Motor neuron (in vitro differentiated cells): Measurements from ENCODE around the gene LINGO3. TPM values are rescaled to one million over a fixed set of nuclear protein-coding genes. Genes with fewer than 3 reads are reported as not detected.

Experiments used
- ATAC-seq, 8 experiments: fragments of 200-7000 bp; cut with Tn5 transposase; replicated peaks in 6 of 8; 2 replicates each; pipeline ENCODE4 v1.8.0; 2021; ENCODE audit warnings: mild to moderate bottlenecking in 8 of 8, moderate library complexity in 8 of 8
- H3K27ac ChIP-seq, 2 donors: fragments of 250-450 bp; sonication (Bioruptor Pico); 2 replicates each; pipeline ENCODE4 v1.9.0; 2021; ENCODE audit warnings: antibody characterized with exemption in 2 of 2, mild to moderate bottlenecking in 2 of 2, moderate library complexity in 1 of 2
- H3K4me1 ChIP-seq, 2 donors: fragments of 250-450 bp; sonication (Bioruptor Pico); replicated peaks in 1 of 2; 2 replicates each; pipeline ENCODE4 v1.6.1; 2021; ENCODE audit warnings: antibody characterized with exemption in 2 of 2, mild to moderate bottlenecking in 2 of 2, moderate library complexity in 1 of 2
- H3K4me3 ChIP-seq, 5 donors: fragments of 250-450 bp; sonication (Bioruptor Pico); 2 replicates each; pipeline ENCODE4 v1.9.0; 2021; ENCODE audit warnings: antibody characterized with exemption in 5 of 5, mild to moderate bottlenecking in 5 of 5, moderate library complexity in 4 of 5
- WGBS, 10 experiments: fragments of 450-650 bp; shearing (Covaris generic); methylation state at CpG; one replicate each; pipeline ENCODE4 v1.0.0; 2022; 5-methylcytosine and 5-hydroxymethylcytosine counted together
- in situ Hi-C, 9 experiments: fragments of 400-800 bp; cut with MboI; loops; one replicate each; pipeline ENCODE4 v1.15.0; 2021; ENCODE audit warnings: low sequenced_read_pairs in 9 of 9, low pct_unique_long_range_greater_than_20kb in 2 of 9; ENCODE audit not compliant: unreplicated experiment in 9 of 9
- total RNA-seq, 8 experiments: library from RNA; unstranded; fragments of 300-600 nt; gene quantifications; 2 replicates each; pipeline versions ENCODE4 v1.2.3 to v1.2.4, GENCODE V29; 2022

LINGO3 gene
- total RNA-seq, 8 experiments from 2014 or later, result 0.27 to 1.4 (median 0.35) TPM; not detected in 3

DNA sequence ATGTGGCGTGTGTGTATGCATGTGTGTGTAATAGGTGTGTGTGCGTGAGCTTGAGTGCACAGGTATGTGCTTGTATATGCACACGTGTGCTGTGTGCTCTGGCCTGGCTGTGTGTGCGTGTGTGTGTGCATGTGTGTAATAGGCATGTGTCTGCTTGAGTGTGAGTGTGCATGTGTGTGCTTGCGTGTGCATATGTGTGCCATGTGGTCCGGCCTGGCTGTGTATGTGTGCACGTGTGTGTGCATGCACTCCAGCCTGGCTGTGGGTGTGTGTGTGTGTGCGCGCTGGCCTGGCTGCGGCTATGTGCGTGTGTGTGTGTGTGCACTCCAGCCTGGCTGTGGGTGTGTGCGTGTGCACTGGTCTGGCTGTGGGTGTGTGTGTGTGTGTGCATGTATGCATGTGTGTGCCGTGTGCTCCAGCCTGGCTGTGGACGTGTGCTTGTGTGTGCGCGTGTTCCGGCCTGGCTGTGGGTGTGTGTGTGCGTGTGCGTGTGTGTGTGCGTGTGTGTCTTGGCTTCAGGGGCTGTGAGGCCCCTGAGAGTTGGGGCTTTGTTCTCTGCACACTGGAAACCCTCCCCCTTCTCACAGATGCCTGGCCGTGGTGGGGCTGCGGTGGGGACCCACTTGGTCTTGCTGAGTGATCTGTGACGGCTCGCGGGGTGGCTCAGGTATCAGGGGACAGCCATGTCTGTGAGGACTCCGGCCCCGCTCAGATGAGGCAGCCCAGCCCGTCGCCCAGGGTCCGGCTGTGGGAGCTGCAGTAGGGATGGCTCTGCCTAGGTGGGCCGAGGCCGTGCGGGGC is 28.8 kb upstream of the LINGO3 start:
- in situ Hi-C loops, result no loop called here

DNA sequence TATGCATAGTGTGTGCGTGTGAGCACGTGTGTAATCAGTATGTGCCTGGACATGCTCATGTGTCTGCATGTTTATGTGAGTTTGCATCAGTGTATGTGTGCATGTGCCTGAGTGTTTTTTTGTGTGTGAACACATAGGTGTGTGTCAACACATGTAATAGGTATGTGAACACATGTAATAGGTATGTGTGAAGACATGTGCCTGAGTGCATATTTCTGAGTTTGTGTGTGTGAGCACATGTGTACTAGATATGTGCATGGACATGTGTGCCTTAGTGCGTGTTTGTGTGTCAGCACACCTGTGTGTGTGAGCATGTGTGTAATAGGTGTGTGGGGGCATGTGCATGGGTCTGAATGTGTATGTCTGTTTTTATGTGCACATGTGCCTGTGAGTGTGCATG is 27.9 kb upstream of the LINGO3 start:
- WGBS, 10 experiments, result 80 to 86% (median 86%) methylated on average over 1 of the region's 3 CpGs; no CpG with 5 or more reads in 7 of the 10 experiments
- Histone ChIP-seq H3K4me1 (peaks cover 31 to 36% of the 10 kb centered on the region in 2 donors), H3K4me3 (no peak overlapping the region), H3K27ac (no peak overlapping the region)
- in situ Hi-C loops, result no loop called here
- no peak for ATAC-seq

More for the DNA sequence above, 28.8 kb upstream of the LINGO3 start:
- 84 to 100% (median 89%) methylated on average over 2 to 14 of the region's 33 CpGs; no CpG with 5 or more reads in 4 of the 10 experiments for WGBS, 10 experiments
- peaks cover 27% of the 10 kb centered on the region in 2 donors for H3K4me1 ChIP-seq
- peak overlapping the region; percentile 71 to 91 for H3K27ac ChIP-seq
- H3K4me3 ChIP-seq, result no peak overlapping the region
- no peak for ATAC-seq

DNA sequence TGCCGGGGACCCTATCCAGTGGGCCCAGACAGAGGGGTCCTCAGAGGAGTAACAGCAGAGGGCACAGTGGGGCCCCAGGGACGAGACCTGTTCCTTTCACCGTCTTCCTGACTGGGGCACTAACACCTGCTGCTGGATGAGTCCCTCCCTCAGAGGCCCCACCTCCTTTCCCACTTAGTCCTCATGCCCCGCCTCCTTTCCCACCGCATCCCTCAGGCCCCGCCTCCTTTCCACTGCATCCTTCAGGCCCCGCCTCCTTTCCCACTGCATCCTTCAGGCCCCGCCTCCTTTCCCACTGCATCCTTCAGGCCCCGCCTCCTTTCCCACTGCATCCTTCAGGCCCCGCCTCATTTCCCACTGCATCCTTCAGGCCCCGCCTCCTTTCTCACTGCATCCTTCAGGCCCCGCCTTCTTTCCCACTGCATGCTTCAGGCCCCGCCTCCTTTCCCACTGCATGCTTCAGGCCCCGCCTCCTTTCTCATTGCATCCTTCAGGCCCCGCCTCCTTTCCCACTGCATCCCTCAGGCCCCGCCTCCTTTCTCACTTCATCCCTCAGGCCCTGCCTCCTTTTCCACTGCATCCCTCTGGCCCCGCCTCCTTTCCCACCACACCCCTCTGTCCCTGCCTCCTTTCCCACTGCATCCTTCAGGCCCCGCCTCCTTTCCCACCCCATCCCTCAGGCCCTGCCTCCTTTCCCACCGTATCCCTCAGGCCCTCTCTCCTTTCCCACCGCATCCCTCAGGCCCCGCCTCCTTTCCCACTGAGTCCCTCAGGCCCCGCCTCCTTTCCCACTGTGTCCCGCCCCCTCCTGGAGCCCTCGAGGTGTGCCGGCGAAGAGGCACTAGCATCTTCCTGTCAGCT is 27.3 kb upstream of the LINGO3 start:
- in situ Hi-C loops, result no loop called here
- Histone ChIP-seq H3K4me3 (no peak overlapping the region), H3K4me1 (peaks cover 38 to 43% of the 10 kb centered on the region in 2 donors), H3K27ac (no peak overlapping the region)
- WGBS, 10 experiments, result 100% methylated on average over 1 to 3 of the region's 26 CpGs; no CpG with 5 or more reads in 7 of the 10 experiments
- no peak for ATAC-seq

DNA sequence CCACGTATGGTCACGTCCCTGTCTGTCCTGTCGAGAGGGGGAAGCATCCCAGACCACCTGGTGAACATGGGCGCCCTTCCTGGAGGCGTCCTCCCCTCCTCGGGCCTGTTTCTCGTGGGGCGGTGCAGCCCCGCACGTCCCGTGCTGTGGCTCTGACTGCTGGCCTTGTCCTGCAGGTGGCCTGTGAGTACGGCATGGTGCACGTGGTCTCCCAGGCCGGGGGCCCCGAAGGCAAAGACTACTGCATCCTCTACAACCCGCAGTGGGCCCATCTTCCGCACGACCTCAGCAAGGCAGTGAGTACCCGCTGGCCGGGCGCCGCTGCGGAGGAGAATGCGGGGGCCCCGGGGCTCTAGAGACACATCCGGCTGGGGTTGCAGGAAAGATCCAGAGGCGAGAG is 26.5 kb upstream of the LINGO3 start:
- H3K4me3 ChIP-seq, result no peak overlapping the region
- no peak overlapping the region for H3K27ac ChIP-seq
- WGBS, 10 experiments, result 80 to 100% (median 95%) methylated on average over 1 to 5 of the region's 27 CpGs; no CpG with 5 or more reads in 5 of the 10 experiments
- ATAC-seq, result no peak
- in situ Hi-C loops, result no loop called here
- H3K4me1 ChIP-seq, result peaks cover 45 to 48% of the 10 kb centered on the region in 2 donors

DNA sequence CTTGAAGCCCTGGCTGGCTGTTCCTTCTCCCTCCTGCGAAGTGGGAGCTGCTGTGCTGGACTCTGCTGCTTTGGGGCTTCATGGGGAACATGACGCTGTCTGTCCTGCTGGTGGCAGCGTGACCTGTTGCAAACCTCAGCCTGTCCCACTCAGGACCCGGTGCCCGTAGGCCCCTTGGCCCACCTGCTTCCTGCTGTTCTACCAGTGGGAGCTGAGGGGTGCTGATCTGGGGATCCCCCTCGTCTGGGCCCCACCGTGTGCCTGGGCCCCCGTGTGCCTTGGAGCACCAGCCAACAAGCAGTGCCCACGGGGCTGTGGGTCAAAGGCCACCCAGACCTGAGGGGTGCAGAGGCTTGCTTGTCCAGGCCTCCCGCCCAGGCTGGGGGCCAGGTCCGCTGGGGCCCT is 25.9 kb upstream of the LINGO3 start:
- WGBS, 10 experiments, result 70 to 80% methylated on average over 1 to 2 of the region's 11 CpGs; no CpG with 5 or more reads in 8 of the 10 experiments
- ATAC-seq, result no peak
- in situ Hi-C loops, result no loop called here
- Histone ChIP-seq H3K4me1 (peaks cover 48% of the 10 kb centered on the region in 2 donors), H3K27ac (no peak overlapping the region), H3K4me3 (no peak overlapping the region)

DNA sequence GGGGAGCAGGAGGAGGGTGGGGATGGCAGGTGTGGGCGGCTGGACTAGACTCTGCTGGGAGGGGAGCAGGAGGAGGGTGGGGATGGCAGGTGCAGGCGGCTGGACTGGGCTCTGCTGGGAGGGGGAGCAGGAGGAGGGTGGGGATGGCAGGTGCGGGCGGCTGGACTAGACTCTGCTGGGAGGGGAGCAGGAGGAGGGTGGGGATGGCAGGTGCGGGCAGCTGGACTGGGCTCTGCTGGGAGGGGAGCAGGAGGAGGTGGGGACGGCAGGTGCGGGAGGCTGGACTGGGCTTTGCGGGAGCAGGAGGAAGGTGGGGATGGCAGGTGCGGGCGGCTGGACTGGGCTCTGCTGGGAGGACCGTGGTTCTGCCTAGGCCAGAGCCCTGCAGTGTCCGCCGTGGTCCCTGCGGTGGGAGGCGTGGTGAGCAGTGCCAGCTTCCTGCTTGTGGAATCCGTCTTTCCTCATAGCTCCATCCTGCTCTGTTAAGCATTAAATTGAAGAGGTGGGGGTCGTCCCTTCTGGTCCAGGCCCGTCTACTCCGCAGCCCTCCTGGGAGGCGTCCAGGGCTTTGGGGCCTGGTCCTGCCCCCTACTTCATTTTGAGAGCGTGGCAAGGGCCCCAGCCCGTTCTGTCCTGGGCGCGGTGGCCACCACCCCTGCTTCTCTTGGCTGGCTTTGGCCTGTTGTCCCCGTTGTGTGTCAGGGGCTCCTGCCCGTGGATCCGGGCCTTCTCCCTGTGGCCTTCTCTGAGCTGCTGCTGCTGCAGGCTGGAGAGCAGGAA is 25.3 kb upstream of the LINGO3 start:
- Histone ChIP-seq H3K4me1 (peaks cover 46 to 48% of the 10 kb centered on the region in 2 donors), H3K4me3 (no peak overlapping the region), H3K27ac (no peak overlapping the region)
- no peak for ATAC-seq
- in situ Hi-C loops, result no loop called here
- 80 to 100% (median 93%) methylated on average over 1 to 3 of the region's 27 CpGs; no CpG with 5 or more reads in 6 of the 10 experiments for WGBS, 10 experiments

DNA sequence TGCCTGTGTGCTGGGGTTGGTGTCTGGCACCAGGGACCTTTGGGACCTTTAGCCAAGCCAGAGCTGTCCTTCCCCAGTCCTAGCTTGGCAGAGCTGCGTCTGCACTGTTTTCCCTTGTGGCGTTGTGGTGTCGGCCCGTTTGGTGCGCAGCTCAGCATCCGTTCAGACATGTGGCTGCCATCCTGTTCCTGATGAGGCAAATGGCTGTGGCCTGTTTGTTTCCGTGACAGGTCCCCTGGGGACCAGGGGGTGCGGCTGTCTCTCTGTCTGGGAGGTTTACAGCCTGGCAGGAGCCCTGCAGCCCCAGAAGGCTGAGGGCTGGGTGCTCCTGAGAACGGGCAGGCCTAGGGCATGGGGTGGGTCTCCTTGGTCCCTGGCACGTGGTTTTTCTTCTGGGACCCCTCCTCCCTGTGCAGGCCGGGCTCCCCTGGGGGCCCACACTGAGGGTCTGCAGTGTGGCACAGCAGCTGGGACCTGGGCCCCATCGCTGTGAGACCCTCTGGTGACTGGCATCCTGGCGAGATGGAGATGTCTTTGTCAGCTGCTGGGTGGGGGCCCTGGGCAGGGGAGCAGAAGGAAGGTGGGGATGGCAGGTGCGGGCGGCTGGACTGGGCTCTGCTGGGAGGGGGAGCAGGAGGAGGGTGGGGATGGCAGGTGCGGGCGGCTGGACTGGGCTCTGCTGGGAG is 24.5 kb upstream of the LINGO3 start:
- Histone ChIP-seq H3K4me3 (no peak overlapping the region), H3K4me1 (peaks cover 39 to 44% of the 10 kb centered on the region in 2 donors), H3K27ac (peak overlapping the region in 1 of 2 donors; percentile 47)
- in situ Hi-C loops, result no loop called here
- ATAC-seq, result no peak
- WGBS, 10 experiments, result 39 to 85% (median 80%) methylated on average over 1 to 5 of the region's 17 CpGs; no CpG with 5 or more reads in 7 of the 10 experiments

DNA sequence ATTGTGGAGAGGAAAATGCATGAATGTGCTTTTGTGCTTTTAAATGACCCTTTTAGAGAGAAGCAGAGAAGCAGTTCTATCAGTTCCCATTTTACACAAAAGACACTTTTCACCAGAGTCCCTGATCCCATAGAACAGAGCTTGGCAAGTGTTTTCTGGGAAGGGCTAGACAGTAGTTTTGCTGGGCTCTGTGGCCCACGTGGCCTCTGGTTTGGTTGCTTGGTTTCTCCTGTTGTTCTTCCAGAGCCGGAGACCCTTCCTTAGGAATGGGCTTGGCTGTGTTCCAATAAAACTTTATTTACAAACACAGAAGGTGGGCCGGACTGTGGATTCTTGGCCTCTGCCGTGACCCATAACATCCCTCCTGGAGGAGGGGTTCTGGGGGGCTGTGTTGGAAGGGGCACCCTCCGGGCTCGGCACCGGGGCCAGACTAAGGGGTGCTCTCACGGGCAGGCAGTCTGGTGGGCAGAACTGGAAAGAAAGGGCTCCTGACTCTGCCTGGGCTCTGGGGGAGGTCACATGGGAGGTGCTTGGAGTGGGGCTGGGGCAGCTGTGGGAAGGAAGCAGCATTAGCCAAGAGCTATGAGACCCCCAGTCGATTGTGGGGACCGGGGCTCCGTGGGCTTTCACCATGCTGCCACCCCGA is 23.8 kb upstream of the LINGO3 start:
- no peak for ATAC-seq
- 80 to 96% (median 88%) methylated on average over 1 to 4 of the region's 12 CpGs; no CpG with 5 or more reads in 6 of the 10 experiments for WGBS, 10 experiments
- no peak overlapping the region for H3K4me3 ChIP-seq
- in situ Hi-C loops, result no loop called here
- peaks cover 38 to 44% of the 10 kb centered on the region in 2 donors for H3K4me1 ChIP-seq
- no peak overlapping the region for H3K27ac ChIP-seq

DNA sequence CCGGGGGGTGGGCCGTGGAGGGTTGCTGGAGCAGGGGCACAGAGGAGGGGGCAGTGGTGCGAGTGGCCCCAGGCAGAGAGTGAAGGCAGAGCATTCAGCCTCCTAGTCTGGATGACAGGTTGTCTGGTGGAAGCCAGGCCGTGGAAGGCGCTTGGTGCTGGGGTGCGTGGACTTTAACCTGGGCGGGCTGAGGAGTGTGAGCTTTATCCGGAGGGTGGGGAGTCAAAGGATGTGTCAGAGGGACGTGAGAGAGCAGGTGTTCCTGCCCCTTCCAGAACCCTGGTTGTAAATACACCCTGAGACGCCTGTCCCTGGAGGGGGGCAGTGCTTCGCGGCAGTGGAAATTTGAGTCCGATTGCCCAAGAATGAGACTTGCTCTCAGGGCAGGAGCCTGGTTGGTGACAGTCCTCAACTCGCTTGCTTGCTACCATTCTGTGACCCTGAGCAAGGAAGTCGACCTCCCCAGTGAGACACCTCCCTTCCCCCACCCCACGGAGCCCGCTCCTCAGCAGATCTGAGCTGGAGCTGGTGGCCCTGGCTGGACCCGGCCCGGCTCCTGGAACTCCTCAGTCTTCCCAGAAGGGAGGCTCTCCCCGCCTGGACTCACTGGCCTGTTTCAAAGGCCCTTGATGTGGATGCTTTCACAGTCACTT is 22.8 kb upstream of the LINGO3 start:
- H3K4me3 ChIP-seq, result peak overlapping the region in 1 of 5 donors; percentile 98
- H3K27ac ChIP-seq, result no peak overlapping the region
- in situ Hi-C loops, result no loop called here
- no peak for ATAC-seq
- H3K4me1 ChIP-seq, result peaks cover 34 to 43% of the 10 kb centered on the region in 2 donors
- 53 to 80% (median 60%) methylated on average over 1 to 2 of the region's 20 CpGs; no CpG with 5 or more reads in 7 of the 10 experiments for WGBS, 10 experiments

DNA sequence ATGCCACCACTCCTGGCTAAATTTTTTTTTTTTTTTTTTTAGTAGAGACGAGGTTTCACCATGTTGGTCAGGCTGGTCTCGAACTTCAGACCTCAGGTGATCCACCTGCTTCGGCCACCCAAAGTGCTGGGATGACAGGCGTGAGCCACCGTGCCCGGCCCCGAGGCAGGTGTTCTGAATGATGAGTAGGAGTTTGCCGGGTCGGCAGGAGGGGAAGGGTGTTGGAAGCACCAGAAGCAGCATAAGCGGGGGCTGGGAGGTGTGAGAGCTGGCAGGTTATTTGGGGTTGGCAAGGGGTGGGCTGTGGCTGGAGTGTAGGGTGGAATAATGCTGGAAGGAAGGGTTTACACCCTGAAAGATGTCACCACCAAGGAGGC is 22.3 kb upstream of the LINGO3 start:
- in situ Hi-C loops, result no loop called here
- Histone ChIP-seq H3K27ac (no peak overlapping the region), H3K4me3 (peak overlapping the region in 1 of 5 donors; percentile 98), H3K4me1 (peaks cover 34 to 43% of the 10 kb centered on the region in 2 donors)
- WGBS, 10 experiments, result 84% methylated on average over 4 of the region's 10 CpGs; no CpG with 5 or more reads in 9 of the 10 experiments
- ATAC-seq, result no peak

DNA sequence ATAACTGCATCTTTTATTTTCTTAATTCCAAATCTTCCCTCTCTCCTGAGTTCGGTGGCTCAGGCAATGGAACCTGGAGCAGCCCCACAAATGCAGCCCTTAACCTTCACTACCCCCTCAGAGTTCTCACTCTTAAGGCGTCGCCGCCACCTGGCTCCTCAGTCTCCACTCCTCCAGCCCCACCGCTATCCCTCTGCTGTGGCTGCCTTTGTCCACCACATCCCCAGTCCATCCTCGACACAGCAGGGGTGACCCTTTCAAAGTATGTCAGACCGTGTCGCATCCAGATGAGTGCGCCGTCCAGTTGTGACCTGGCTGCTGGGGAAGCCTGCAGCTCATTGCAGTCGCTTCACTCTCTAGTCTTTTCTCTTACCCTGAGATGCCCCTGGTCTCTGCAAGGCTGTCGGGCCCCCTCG is 21.6 kb upstream of the LINGO3 start:
- H3K4me3 ChIP-seq, result peak overlapping the region; percentile 74 to 98 (median 82)
- peaks cover 34 to 43% of the 10 kb centered on the region in 2 donors for H3K4me1 ChIP-seq
- in situ Hi-C loops, result no loop called here
- peak in 5 of 8 experiments; percentile 4 to 28 (median 23) for ATAC-seq
- peak overlapping the region; percentile 85 to 96 for H3K27ac ChIP-seq
- WGBS, 10 experiments, result 0 to 80% (median 27%) methylated on average over 1 to 5 of the region's 13 CpGs; no CpG with 5 or more reads in 3 of the 10 experiments
